BE2C (cell line): Measurements from ENCODE around the gene RNF34.

Experiments used
- DNase-seq: peaks from one replicate; pipeline ENCODE4 v3.0.0-alpha.2; 2020
- H3K27me3 ChIP-seq: fragments of 250-450 bp; sonication (Bioruptor Pico); 2 replicates; pipeline ENCODE4 v1.5.1; 2020; ENCODE audit warnings: mild to moderate bottlenecking
- H3K36me3 ChIP-seq: fragments of 250-450 bp; sonication (Bioruptor Pico); 2 replicates; pipeline ENCODE4 v1.5.1; 2020; ENCODE audit warnings: mild to moderate bottlenecking
- H3K4me1 ChIP-seq: fragments of 250-450 bp; sonication (Bioruptor Pico); 2 replicates; pipeline ENCODE4 v1.5.1; 2020
- H3K4me3 ChIP-seq: 2 replicates; pipeline ENCODE4 v1.5.1; 2011; ENCODE audit warnings: low read depth, low read length
- H3K9me3 ChIP-seq: fragments of 250-450 bp; sonication (Bioruptor Pico); 2 replicates; pipeline ENCODE4 v1.5.1; 2020
- TF ChIP-seq, protein P1 (sequence below): IDR thresholded peaks from 2 replicates; pipeline ENCODE4 v1.5.1; 2012; ENCODE audit warnings: mild to moderate bottlenecking, low read depth, low read length

Gene RNF34

DNA sequence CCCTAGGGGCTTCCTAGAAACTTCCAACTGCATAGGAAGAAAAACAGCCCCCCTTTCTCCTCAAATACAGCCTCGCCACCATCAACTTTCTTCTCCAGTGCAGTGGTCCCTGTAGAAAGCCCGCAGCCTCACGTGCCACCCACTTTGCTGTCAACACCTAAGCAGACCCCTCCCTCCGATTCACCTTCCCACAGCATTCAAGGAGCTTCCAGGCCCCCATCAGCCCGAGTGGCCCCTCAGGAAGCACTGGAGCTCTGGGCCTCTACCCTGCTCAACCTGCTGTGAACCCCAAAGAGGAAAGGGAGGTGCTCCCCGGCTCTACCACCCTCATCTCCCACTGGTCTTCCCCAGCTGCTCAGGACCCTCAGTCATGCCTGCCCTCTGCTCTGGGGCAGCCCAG, 55.0 kb downstream of the RNF34 start:
- TF ChIP-seq, protein P1, sequence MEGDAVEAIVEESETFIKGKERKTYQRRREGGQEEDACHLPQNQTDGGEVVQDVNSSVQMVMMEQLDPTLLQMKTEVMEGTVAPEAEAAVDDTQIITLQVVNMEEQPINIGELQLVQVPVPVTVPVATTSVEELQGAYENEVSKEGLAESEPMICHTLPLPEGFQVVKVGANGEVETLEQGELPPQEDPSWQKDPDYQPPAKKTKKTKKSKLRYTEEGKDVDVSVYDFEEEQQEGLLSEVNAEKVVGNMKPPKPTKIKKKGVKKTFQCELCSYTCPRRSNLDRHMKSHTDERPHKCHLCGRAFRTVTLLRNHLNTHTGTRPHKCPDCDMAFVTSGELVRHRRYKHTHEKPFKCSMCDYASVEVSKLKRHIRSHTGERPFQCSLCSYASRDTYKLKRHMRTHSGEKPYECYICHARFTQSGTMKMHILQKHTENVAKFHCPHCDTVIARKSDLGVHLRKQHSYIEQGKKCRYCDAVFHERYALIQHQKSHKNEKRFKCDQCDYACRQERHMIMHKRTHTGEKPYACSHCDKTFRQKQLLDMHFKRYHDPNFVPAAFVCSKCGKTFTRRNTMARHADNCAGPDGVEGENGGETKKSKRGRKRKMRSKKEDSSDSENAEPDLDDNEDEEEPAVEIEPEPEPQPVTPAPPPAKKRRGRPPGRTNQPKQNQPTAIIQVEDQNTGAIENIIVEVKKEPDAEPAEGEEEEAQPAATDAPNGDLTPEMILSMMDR = no peak
- no peaks in the 10 kb centered on the region for H3K4me1 ChIP-seq
- H3K27me3 ChIP-seq = no peaks in the 10 kb centered on the region
- no peaks in the 10 kb centered on the region for H3K9me3 ChIP-seq
- peaks cover 12% of the 10 kb centered on the region for H3K36me3 ChIP-seq
- H3K4me3 ChIP-seq = no peak overlapping the region
- DNase-seq = no peak

DNA sequence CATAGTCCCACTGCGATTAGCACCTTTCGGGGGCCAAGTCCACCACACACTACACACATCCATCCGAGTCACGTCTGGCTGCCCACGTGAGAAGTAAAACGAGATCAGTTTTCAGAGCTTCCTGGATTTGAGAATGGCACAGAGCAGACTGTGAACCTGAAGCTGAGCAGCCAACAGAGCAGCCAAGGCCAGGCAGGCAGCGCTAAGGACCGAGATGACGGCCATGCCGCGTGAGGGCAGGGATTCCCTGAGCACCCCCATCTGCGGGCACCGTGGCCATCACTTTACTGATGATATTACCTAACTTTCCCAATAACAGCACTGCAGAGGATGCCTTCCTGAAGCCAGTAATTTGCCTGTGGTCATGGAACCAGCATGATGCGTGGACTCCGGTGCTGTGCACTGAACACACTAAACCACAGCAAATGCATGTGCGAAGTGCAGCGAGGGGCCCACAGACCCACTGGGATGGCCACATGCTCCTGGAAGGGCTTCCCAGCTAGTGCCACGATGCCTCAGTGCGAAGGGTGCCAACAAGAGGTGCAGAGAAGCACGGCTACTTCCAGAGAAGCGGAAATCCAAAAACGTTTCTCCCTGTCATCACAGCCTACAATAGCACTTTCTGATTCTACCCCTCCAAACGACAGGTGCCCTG, 56.0 kb downstream of the RNF34 start:
- TF ChIP-seq, protein P1 = no peak
- no peaks in the 10 kb centered on the region for H3K4me1 ChIP-seq
- H3K36me3 ChIP-seq = peaks cover 12% of the 10 kb centered on the region

DNA sequence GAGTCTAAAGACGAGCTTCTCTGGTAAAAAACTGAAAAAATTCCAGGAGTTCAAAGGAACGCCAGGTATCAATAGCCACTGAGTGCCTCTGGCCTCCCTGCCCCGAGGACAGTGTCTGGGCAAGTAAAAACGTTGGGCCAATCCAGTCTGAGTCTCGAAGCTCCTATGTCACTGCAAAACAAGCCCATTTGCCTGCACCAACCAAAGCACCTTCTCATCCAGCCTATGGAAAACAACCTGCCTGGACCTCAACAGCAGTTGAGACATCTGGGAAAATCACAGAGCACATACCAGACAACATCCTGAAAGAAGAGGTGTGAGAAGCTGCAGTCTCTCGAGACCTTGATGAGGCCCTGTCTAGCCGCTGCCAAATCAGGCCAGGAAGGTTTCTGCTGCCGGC, 56.6 kb downstream of the RNF34 start:
- TF ChIP-seq, protein P1 = no peak
- H3K36me3 ChIP-seq = peaks cover 8% of the 10 kb centered on the region
- H3K27me3 ChIP-seq = no peaks in the 10 kb centered on the region
- no peak overlapping the region for H3K4me3 ChIP-seq
- H3K9me3 ChIP-seq = no peaks in the 10 kb centered on the region
- no peak for DNase-seq
- no peaks in the 10 kb centered on the region for H3K4me1 ChIP-seq

More for the DNA sequence above, 56.0 kb downstream of the RNF34 start:
- Histone ChIP-seq H3K4me3 (no peak overlapping the region), H3K27me3 (no peaks in the 10 kb centered on the region), H3K9me3 (no peaks in the 10 kb centered on the region)
- no peak for DNase-seq

DNA sequence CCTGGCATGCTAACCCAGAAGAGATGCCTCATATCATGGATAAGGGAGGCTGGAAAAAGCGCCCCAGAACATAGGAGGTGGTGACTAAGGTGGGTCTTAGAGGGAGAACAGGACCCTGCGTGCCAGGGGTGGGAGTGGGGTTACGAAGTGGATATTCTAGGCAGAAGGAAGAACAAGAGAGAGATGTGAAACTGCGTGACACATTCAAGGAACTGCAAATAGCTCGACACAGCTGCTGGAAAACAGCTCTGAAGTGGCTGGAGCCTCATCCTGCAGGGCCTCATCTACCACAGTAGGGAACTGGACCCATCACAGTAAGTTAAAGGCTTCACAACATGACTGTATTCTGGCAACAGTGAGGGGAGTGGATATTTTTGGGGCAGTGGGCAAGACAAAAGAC, 61.1 kb downstream of the RNF34 start:
- no peaks in the 10 kb centered on the region for H3K9me3 ChIP-seq
- H3K4me1 ChIP-seq = peaks cover 4% of the 10 kb centered on the region; the same call in 1 of the 2 replicates
- TF ChIP-seq, protein P1 = no peak
- no peak overlapping the region for H3K4me3 ChIP-seq
- no peaks in the 10 kb centered on the region for H3K27me3 ChIP-seq
- no peaks in the 10 kb centered on the region; the same call in 1 of the 2 replicates for H3K36me3 ChIP-seq
- no peak for DNase-seq

DNA sequence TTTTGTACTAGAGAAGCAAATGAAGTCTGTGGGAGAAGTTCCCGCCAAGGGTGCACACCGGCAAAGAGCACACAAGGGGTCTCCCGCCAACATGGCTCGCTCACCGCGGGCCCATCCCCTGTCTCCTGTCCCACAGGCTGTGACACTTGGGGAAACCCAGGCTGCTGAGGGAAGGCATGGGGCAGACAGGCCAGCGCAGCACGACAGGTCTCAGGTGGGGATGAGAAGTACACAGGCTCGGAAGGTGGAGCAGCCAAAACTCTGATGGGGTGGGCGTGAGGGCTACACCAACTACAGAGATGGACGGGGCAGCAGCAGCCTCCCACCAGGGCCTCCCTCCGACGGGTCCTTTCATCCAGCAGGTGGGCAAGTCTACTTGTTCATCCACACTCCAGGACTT, 64.4 kb downstream of the RNF34 start:
- Histone ChIP-seq H3K4me3 (no peak overlapping the region), H3K27me3 (no peaks in the 10 kb centered on the region)
- TF ChIP-seq, protein P1 = no peak

More for the DNA sequence above, 64.4 kb downstream of the RNF34 start:
- Histone ChIP-seq H3K4me1 (peaks cover 4% of the 10 kb centered on the region; the same call in 1 of the 2 replicates), H3K36me3 (no peaks in the 10 kb centered on the region; the same call in 1 of the 2 replicates), H3K9me3 (no peaks in the 10 kb centered on the region)
- DNase-seq = no peak
